ENCODE measurements around the gene LPAR2. TPM values are rescaled to one million over a fixed set of nuclear protein-coding genes. Genes with fewer than 3 reads are reported as not detected.

Gene LPAR2
- total and polyA plus RNA-seq, 2 experiments from 2014 or later, result 39.4 to 63.1 TPM

- no peaks in the 10 kb centered on the region for H3K9me3 Mint-ChIP-seq
- DNase-seq (ENCODE audit: low spot score) (no peak), ATAC-seq (no peak)
- no peak overlapping the region for H2AFZ ChIP-seq
- H4K20me1 ChIP-seq (replicated peaks; ENCODE audit: insufficient read depth), result no peaks in the 10 kb centered on the region
- no peak overlapping the region for H3K4me2 ChIP-seq
- no peaks in the 10 kb centered on the region for H3K9me2 ChIP-seq (ENCODE audit: insufficient read depth)
- TF ChIP-seq, protein P1, sequence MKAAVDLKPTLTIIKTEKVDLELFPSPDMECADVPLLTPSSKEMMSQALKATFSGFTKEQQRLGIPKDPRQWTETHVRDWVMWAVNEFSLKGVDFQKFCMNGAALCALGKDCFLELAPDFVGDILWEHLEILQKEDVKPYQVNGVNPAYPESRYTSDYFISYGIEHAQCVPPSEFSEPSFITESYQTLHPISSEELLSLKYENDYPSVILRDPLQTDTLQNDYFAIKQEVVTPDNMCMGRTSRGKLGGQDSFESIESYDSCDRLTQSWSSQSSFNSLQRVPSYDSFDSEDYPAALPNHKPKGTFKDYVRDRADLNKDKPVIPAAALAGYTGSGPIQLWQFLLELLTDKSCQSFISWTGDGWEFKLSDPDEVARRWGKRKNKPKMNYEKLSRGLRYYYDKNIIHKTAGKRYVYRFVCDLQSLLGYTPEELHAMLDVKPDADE (IDR thresholded peaks at IDR 0.05), result no peak
- TF ChIP-seq EZH2 (IDR thresholded peaks at IDR 0.05; ENCODE audit: low read depth, unreplicated experiment) (no peak), REST (IDR thresholded peaks at IDR 0.05; ENCODE audit: unreplicated experiment) (no peak), POLR2AphosphoS5 (IDR thresholded peaks at IDR 0.05; ENCODE audit: low read depth) (no peak), ZNF114 (CRISPR knock-in tag; IDR thresholded peaks at IDR 0.05) (no peak), NANOG (IDR thresholded peaks at IDR 0.05; ENCODE audit: borderline replicate concordance) (no peak), EZH2phosphoT487 (IDR thresholded peaks at IDR 0.05; ENCODE audit: unreplicated experiment) (no peak), JUNB (IDR thresholded peaks at IDR 0.05; ENCODE audit: unreplicated experiment) (no peak), ZNF462 (CRISPR knock-in tag; IDR thresholded peaks at IDR 0.05) (no peak), CTCF (conservative IDR thresholded peaks at IDR 0.05; ENCODE audit: low read depth in 2 of 2) (no peak), ZNF331 (CRISPR knock-in tag; IDR thresholded peaks at IDR 0.05; ENCODE audit: low read depth) (no peak)
- no peaks in the 10 kb centered on the region for H3K36me3 ChIP-seq (ENCODE audit: insufficient read depth)
- no peak overlapping the region for H3K4me3 Mint-ChIP-seq
- peaks cover 24% of the 10 kb centered on the region for H3K4me1 Mint-ChIP-seq
- H3K27ac ChIP-seq (ENCODE audit: low read depth), result no peak overlapping the region
- H3F3A ChIP-seq (replicated peaks; ENCODE audit: low read depth), result peaks cover 8% of the 10 kb centered on the region
- H3K27me3 ChIP-seq (ENCODE audit: insufficient read depth), result no peaks in the 10 kb centered on the region
- no peak overlapping the region for H3K27ac Mint-ChIP-seq
- H3K4me1 ChIP-seq (ENCODE audit: insufficient read depth), result peaks cover 20% of the 10 kb centered on the region
- no peaks in the 10 kb centered on the region for H3K79me2 ChIP-seq (replicated peaks; ENCODE audit: insufficient read depth)
- no peak overlapping the region for H3K4me3 ChIP-seq
- no peaks in the 10 kb centered on the region for H3K36me3 Mint-ChIP-seq (ENCODE audit: low read depth)
- H3K27me3 Mint-ChIP-seq (ENCODE audit: insufficient read depth, low read depth, poor library complexity), result peaks cover 2% of the 10 kb centered on the region
Measured at GRCh38 chr19:19594381-19594780, 33.6 kb downstream of the LPAR2 start.

Measured in GM23338 (cell line).